Gastroesophageal sphincter (tissue), 3 donors: ENCODE data around the gene TMEM141.
"Not testable (repeated sequence)": the region's sequence is repeated elsewhere in the genome, so short reads cannot be mapped to it uniquely, and the experiment has no call there.

Experiments
- CTCF ChIP-seq, 4 experiments: fragments of 200-600 bp in 2 of 4; fragments of 450-650 bp in 2 of 4; sonication (generic) in 1 of 4; IDR thresholded peaks; one replicate each; pipeline ENCODE4 v1.5.1; 2017 to 2019; ENCODE audit warnings: antibody characterized with exemption in 4 of 4, mild to moderate bottlenecking in 2 of 4, moderate library complexity in 2 of 4
- EP300 ChIP-seq: sonication (generic); formaldehyde crosslinking; IDR thresholded peaks from one replicate; pipeline ENCODE4 v1.6.1; 2017; ENCODE audit warnings: antibody characterized with exemption, mild to moderate bottlenecking
- POLR2A ChIP-seq, 2 donors: fragments of 450-650 bp; IDR thresholded peaks; one replicate each; pipeline ENCODE4 v1.6.1; 2017; ENCODE audit warnings: antibody characterized with exemption in 2 of 2, mild to moderate bottlenecking in 2 of 2, moderate library complexity in 1 of 2
- POLR2AphosphoS5 ChIP-seq: sonication (generic); formaldehyde crosslinking; IDR thresholded peaks from one replicate; pipeline ENCODE4 v1.6.1; 2017; ENCODE audit warnings: antibody characterized with exemption

- TF ChIP-seq CTCF (IDR thresholded peaks at IDR 0.05); EP300; POLR2A (IDR thresholded peaks at IDR 0.05); POLR2AphosphoS5: not testable (repeated sequence)
These were observed 2.3 kb upstream of the TMEM141 start for GRCh38 chr9:136788644-136789522.
